ENCODE results near the gene STARD10.

The STARD10 gene

DNA sequence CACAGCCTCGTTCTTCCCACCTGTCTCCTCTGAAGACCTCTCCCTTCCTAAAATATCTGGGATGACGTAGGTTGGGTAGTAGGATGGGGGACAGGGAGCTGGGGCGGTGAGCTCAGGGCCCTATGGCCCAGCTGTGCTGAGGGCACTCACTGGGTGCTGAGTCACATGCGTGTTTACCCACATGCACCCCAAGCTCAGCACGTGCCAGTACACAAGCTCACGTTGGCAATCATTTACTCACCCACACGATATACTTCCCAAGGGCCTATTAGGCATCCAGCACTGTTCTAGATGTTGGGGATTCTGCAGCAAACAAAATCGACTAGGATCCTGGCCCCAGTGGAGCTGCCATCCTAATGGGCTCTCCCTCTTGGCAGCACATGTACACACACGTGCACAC lies 70.3 kb downstream of the STARD10 start:
- DNase-seq, result no peak

DNA sequence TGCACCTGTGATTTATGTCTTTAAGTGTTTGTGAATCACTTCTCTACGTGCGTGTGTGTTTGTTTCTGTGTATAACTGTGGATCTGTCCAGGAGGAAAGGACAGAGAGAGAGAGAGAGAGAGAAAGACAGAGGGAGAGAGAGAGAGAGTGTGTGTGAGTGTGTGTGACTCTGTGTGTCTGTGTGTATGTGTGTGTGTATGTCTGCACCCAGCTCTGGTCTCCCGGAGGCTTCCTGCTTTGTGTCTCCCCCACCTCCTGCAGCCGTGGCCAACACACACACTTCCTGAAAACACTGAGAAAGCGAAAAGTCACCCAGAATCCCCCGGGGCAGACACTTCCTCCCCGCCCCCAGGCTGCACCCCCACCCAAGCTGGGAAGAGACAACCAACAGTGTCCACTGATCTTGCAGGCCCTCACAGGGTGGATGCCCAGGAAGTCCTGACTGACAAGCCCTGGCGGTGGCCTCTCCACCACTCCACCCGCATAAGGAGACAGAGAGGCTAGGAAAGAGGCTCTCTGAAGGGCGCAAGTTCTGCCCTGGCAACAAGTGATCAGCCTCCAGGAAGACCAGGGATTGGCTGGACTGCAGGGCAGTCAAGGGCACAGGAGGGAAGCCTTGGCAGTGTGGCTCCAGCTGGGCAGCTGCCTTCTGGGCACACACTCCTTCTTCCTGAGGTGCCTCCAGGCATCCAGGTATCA lies 71.6 kb downstream of the STARD10 start:
- peak; percentile 87 for DNase-seq

DNA sequence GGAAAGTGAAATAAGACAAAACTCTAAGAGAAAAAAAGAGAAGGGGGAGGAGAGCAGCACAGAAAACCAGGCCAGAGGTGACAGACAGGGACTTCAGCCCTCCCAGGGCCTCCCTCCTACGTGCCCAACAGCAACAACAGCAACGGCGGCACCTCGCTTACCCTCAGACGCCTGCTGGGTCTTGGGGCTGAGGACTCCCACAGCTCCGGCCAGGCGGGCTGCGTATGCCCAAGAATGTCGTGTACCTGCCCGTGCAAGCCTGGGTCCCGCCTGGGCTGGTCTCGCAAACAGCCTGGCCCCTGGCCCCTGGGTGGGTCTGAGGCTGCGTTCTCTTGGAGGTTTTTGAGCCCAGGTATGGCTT lies 72.2 kb downstream of the STARD10 start:
- DNase-seq, result no peak

DNA sequence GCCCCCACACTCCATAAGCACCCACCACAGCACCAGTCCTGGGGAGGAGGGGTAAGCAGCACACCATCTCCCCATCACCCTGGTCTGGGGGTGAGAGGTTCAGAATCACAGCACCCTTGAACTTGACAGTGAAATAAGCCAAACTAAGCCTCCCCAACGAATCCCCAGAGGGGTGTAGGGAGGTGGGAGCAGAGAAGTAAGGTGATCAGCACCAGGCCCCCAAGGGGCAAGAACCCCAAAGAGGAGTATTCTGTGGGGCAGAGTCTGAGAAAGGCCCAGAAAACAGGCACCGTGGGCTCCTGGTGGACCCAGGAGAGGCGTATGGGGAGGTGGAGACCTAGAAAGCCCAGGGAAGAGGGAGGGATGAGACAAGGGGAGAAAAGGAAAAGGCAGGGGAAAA lies 72.6 kb downstream of the STARD10 start:
- no peak for DNase-seq

DNA sequence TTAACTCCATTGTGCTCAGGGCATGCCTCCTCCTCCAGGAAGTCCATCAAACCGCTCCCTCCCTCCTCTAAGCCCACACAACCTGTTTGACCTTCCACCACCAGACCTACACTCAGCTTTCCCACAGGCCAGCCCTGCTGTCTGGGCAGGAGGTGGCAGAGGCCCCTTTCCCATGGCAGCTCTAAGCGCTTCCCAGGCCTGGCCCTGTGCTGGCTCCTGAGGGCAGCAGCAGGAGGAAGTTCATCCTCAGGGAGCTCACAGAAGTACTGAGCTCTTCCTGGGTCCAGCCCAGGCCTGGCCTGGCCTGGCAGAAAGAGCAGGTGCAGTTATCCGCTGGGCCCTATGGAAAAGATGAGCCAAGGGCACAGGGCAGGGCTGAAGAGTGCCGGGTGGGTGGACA lies 73.1 kb downstream of the STARD10 start:
- no peak for DNase-seq

DNA sequence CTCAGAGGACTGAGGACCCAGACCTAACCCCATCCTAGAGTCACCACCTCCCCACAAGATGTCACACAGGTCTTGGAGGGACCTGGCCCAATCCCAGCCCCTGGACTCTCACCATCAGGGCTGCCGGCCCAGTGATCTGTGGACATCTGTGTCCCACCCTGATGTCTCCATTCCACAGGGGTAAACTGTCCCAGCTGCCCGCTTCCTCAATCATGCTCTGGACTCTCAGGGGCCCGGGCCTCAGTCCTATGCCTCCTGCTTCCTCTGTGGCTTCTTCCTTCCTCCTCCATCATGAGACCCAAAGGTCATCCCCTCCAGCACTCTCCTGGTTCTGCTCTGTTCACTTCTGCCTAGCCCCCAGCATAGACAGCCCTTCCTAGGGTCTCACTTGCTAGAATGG lies 73.8 kb downstream of the STARD10 start:
- no peak for DNase-seq

DNA sequence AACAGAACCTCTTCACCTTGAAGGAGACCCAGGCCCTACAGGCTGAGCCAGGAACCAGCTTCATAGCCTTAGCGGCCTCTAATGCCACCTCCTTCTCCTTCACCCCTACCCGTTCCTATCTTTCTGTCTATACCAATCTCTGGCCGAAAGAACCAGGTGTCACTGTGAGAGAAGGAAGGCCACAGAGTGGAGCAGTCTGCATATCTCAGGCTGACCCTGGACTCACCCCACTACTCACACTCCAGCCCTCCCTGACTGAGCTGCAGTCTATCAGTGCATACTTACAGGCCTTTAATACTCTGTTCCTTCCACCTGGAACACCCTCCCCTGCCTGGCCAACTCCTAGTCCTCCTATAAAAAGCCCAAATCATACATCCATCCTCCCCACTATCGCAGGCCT lies 74.3 kb downstream of the STARD10 start:
- DNase-seq, result no peak

DNA sequence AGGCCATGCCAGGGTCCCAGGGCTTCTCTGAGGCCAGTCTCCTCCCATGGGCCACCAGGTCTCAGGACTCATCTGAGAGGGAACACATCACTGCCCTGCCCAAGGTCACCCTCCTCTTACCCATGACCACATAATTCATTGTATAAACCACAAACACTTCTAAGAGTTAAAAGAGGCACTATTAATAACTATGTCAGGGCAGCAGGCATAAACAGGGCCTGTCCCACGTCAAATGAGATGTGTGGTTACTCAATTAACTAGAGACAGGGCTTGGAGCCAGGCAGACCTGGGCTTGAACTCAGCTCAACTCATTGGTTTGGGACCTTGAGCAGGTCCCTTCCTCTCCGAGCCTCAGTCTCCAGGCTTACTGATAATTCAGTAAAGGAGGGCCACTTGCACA lies 74.7 kb downstream of the STARD10 start:
- DNase-seq, result no peak

DNA sequence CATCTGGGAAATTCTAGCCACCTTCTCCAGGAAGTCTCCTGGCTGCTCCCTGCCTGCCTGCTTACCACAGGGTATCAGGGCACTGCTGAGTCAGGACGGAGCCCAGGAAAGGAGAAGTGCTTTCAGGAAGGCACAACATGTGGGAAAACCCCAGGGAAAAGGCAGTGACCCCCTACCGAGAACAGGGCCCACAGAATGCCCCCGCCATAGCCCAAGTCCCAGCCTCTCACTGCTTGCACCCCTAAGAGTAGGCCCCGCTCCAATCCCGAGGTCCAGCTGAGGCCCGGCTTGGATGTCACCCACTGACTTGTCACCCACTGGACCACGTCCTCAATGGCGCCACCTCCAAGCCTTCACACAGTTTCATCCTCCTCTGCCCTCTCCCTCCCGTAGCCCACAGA lies 75.7 kb downstream of the STARD10 start:
- no peak for DNase-seq

DNA sequence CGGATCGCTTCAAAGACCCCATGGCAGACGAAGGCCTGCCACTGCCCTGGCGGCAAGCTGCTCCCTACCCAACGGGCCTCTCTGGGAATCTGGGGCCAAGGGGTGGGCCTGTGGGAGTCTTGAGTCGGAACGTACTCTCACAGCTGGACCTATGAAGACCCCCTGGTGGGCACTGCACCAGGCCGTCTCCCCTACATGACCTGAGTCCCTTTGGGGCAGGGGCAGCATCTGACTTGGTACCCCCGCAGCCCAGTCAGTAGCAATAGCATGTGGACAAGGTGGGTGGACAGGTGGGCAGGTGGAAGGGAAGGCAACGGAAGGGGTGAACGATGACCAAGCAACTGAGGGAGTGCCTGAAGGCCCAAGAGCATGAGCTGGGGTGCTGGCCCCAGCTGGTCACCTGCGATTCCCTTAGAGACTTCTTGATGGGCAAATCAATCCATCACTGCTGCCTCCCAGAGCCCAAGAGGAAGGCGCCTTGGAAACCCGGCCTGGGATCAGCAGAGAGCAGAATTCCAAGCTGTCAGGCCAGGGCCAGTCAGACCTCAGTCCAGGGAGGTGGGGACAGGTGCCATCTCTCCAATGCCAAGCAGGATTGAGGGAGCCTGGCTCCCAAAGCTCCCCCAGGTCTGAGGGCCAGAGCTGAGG lies 76.9 kb downstream of the STARD10 start:
- DNase-seq, result no peak

DNA sequence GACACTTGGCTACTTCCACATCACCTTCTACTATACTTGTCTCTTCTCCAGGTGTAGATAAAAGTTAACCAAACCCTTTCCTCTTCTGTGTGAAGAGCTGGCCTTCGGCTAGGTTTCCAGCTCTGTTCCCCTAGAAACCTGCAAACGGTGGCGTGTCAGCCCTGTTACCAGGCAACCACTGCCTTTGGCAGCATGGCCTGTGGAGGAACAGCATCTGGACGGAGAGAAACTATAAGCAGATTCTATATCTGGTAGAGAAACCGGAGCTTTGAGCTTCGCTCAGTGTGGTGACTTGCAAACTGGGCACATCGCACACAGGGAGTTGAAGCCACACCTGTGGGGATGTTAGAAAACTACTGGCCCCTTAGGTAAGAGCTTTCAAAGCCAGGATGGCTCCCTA lies 77.6 kb downstream of the STARD10 start:
- no peak for DNase-seq

DNA sequence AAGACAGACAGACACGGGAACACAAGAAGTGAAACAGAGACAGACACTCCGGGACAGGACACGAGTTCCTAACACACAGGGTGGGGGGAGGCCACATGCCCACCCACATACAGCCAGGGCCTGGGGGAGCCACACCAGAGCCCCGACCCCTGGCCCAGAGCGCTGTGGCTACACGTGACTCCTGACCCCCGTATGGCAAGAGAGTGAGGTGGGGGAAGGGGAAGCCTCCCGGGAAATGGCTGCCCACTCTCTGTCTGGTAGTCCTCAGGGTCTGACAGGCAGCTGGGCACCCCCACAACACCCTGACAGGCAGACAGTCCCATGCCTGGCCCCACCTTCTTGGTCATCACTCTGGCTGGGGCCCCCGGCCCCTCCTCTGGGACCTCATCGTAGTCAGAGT lies 81.0 kb downstream of the STARD10 start:
- no peak for DNase-seq

DNA sequence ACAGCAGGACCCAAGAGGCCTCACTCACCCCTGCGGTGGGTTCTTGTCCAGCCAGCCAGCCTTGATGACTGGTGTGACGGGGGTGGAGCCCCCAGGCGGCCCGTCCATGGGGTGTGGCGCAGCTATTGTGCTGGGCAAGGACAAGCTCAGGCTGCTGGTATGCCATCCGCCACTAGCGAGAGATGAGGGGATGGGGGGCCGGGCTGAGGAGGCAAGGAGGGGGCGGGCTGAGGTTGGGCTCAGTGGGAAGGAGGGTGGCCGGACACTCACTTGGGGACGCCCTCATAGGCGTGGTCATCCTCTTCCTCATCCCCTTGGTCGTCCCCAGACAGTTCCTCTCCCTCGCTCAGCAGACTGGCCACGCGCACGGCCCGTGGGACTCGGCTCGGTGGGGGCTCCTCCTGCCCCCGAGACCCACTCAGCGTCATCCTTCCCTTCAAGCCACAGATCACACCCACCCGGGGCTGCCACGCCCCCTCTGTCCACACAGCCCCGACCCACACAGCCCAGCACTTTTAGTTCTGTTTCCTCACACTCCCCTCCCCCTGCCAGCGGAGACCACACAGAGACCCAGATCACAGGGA lies 81.6 kb downstream of the STARD10 start:
- no peak for DNase-seq

DNA sequence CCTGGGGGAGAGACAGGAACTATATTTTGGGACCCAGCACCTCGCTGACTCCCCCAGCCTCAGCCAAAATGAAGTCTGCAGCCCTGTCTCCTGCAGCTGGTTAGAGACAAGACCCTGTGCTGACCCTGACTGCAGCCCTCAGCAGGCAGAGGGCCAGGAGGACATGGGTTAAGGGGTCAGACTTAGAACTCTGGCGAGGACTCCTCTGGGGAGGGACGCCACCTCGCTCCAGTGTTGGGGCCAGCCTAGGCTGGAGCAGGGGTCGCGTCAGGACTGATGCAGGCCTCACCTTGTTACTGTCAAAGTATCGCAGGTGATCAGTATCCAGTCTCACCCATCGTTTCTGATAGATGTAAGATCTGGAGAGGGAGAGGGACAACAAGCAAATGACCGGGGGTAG lies 82.7 kb downstream of the STARD10 start:
- DNase-seq, result no peak

DNA sequence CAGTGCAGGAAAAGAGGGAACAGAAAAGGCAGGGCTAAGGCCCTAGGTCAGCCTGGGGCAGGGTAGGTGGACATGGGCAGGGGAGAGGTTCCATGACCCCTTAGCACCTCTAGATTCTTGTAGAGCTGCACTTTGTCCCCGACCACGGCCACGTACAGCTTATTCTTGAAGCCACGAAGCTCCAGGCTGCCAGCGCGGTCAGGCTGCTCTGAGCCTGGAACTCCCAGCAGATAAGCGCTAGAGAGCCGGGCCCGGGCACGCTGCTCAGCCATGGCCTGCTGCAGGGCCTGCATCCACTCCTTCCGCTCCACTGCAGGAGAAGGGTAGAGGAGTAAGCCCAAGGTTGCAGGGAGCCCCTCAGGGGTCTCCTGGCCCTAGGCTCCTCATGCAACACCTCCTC lies 83.6 kb downstream of the STARD10 start:
- no peak for DNase-seq

DNA sequence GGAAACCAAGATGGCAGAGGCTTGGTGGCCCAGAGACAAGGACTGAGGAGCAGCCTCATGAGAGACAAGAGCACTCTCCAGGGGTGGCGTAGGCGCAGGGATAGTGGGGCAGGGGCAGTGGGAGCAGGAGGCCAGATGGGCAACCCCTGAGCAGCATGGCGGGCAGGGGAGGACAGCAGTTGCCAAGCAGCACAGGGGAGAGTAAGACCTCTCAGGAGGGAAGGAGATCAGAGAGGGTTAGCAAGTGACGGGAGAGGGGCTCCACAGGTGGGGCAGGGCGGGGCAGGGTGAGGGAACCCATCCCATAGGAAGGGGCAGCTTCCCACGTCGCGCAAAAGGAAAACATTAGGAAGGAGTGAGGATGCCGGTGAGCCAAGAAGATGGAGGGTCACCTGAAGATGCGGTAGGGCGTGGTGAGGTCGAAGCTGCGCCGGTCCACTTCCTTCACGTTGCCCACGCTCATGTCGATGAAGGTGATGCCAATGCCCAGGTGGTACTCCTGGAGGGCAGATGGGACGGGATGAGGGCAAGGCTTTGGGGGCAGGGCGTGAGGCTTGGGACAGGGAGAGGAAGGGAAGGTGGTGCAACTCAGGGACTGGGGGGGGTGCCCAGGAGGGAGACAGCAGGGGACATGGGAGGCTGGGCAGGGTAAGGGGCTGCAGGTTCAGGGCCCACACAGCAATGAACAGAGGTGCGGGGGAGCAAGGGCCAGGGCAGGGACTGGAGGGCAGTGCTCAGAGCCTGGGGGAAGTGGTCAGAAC lies 84.2 kb downstream of the STARD10 start:
- no peak for DNase-seq

DNA sequence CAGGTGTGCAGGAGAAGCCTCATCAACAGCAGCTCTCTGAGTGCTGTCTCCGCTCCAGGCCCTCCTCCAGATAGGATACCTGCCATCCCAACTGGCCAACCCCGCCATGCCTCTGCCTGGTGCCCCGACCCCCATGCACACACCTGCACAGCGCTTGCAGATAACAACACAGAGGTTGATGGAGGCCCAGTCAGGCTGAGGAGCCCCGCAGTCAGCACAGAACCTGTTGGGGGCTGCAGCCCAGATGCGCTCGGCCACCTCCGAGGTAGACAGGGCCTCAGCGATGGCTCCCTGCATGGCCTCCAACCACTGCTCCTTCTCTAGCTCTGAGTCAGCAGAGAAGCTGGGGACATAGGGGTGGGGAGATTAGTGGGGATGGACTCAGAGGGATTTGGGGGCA lies 86.8 kb downstream of the STARD10 start:
- no peak for DNase-seq

DNA sequence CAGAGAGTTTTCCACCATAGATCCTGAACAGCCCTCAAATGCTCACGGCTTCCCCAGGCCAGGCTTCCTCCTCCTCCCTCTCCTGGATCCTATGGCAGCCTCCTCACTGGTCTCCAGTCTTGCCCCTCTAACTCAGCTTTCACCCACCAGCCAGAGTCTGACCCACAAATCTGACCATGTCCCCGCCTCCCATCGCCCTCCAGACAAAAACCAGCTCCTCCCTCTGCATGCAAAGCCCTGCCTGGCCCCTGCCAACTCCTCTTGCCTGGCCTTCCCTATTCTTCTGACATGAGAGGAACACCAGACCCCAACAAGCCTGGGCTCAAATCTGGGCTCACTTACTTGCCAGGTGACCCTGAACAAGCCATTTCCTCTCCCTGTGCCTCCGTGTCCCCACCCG lies 87.3 kb downstream of the STARD10 start:
- no peak for DNase-seq

DNA sequence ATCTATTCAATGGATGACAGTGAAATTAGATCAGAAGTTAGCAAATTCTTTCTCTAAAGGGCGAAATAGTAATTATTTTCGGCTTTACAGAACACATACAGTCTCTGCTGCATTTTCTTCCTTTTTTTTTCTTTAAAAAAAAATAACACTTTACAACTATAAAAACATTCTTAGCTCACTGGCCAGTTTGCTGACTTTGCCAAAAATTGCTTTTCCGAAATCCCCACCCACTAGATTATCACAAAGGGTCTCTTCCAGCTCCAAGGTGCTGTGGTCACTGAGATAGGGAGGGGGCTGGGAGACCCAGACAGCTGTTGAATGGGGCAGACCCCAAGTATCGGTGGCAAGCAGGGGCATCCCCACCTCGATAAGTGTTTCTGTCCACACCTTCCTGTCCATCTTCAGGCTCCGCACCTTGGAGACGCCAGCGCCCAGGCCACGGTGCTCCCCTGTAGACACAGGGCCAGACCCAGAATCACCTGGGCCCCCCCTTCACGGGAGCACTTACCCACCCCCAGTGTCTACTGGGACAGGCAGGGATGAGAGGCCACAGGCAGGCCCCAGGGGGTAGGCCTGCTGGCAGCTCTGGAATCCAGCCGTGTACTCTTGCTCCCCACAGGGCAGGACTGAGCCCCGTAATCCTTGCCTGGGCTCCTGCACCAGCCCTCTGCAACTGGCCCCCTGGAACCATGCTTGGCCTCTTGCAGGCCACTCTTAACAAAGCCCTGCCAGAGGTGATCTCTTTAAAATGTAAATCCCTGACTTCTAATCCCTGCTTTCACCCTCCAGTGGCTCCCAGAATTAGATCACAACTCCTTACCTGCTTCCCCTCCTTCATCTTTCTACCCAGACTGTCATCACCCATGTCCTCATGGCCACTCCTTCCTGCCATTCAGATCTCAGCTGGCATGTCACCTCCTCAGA lies 88.1 kb downstream of the STARD10 start:
- no peak for DNase-seq

DNA sequence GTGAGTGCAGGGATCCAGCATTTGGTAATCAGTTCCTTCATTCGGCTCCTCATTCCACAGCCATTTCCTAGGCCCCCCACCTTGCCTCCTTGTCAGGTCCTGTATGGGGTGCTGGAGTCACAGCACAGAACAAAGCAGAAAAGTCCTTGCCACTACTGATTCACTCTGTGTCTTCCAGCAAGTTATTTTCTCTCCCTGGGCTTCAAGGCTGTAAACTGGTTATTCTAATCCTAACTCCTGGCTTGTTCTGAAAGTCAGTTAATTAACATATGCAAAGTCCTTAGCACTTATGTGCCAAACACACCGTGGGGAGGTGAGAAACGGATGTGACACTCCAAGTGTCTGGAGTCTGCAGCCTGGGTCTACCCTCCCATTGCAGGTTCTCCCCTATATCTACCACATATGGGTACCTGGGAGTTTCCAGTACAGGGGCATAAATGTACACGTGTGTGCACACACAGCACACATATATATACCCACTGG lies 89.0 kb downstream of the STARD10 start:
- no peak for DNase-seq
